Fibroblast of skin of right biceps (primary cell): ENCODE data around the gene USP9X.
"Not testable (repeated sequence)": the region's sequence is repeated elsewhere in the genome, so short reads cannot be mapped to it uniquely, and the experiment has no call there.

Experiments used
- DNase-seq: peaks from one replicate; pipeline ENCODE4 v3.0.0-alpha.2; 2013

The USP9X gene

DNA sequence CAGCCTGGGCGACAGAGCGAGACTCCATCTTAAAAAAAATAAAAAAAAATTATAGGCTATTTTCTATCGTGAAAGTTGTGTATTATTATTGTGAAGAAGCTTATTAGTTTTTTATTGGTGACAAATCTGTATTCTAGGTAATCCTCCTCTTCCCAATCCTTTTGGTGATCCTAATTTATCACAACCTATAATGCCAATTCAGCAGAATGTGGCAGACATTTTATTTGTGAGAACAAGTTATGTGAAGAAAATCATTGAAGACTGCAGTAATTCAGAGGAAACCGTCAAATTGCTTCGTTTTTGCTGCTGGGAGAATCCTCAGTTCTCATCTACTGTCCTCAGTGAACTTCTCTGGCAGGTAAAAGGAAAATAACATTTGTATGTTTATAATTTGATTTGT is 139.4 kb downstream of the USP9X start:
- DNase-seq: no peak

GRCh38 chrX:41233988-41234387 is 148.7 kb downstream of the USP9X start:
- no peak for DNase-seq

GRCh38 chrX:41234471-41234870 is 149.2 kb downstream of the USP9X start:
- not testable (repeated sequence) for DNase-seq

DNA sequence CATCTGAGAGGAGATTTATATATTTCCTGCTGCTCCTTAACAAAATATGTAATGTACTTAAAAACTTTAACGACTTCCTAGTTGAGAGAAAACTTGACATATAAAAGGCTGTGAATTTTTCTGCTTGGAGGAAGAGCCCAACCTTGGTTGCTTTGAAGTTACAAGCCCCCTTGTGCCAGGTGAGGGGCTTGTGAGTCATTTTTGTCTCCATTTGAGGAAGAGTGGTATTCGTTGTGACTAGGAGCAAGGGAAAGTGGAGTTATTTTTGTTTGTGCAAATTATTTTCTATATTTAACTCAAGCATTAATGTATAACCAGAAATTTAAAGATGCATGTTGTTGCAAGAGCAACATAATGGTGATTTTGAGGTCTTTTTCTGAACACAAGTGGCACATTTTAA is 149.7 kb downstream of the USP9X start:
- DNase-seq: no peak

- no peak for DNase-seq
Observed at GRCh38 chrX:41236629-41237028, 151.4 kb downstream of the USP9X start.

- DNase-seq: no peak
Observed at GRCh38 chrX:41240509-41240908, 155.3 kb downstream of the USP9X start.

DNA sequence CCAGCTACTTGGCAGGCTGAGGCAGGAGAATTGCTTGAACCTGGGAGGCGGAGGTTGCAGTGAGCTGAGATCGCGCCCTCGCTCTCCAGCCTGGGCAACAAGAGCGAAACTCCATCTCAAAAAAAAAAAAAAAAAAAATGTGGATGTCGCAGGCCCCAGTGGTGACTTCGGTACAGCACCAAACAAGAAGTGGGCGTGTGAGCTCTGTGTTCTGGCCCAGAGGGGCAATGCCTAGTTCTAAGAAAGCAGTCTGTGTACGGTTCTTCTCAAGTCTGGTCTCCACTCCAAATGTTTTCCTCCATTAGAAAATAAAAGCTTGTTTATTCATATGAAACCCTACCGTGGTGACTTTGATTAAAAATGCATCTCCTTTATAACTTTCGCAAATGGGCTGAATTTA is 156.7 kb downstream of the USP9X start:
- no peak for DNase-seq

GRCh38 chrX:41245641-41246040 is 160.4 kb downstream of the USP9X start:
- peak; percentile 12 for DNase-seq

- no peak for DNase-seq
Observed at GRCh38 chrX:41250867-41251266, 165.6 kb downstream of the USP9X start.

DNA sequence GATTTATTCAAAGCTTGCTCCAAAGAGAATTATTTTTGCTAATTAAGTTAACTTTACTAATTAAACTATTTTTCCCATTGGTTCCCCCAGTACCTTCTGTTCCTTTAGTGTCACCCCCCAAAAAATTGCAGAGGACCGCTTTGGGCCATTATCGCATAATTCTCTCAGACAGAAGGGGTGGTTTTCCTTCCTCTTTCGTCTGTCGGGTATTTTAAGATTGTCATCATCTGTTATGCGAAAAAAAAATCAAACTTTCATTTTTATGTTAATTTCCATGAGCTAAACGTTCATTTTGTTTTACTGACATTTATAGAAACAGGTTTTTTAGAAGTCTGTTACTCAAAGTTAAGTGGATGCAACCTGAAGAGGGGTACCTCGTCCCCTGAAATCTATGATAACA is 172.6 kb downstream of the USP9X start:
- no peak for DNase-seq

- DNase-seq: no peak
Observed at GRCh38 chrX:41258226-41258625, 173.0 kb downstream of the USP9X start.

- peak; percentile 19 for DNase-seq
Observed at GRCh38 chrX:41258871-41259270, 173.6 kb downstream of the USP9X start.

DNA sequence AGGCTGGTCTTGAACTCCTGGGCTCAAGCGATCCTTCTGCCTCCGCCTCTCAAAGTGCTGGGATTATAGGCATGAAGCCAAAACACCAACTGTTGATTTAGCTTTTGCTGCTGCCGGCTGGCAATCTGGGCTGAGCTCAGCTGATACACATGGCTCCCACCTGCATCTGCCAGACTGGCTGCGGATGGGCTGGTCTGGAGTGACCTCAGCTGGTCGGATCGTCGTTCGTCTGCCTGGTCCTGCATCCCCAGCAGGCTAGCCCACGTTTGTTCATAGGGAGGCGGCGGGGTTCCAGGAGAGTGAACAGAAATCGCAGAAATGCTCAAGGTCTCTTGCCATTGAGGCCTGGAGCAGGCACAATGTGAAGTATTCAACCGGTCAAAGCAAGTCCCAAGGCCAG is 174.3 kb downstream of the USP9X start:
- no peak for DNase-seq

DNA sequence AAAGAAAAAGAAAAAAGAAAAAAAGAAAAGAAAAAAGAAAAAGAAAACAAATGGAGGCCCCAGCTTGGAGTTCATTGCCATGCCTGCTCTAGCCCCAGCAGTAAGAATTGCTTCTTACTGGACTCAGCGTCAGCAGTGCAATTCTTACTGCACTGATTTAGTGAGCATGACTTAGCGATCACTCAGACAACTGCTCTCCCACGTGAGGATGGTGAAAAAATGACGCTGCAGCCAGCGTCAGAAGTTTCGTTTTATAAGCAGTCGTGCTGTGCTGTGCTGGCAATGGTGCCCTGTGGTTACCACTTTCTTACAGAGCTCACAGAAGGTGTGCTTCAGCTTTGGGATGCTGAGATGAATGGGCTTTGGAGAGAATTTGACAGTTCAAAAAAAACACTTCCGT is 180.4 kb downstream of the USP9X start:
- DNase-seq: peak; percentile 41

- peak; percentile 69 for DNase-seq
Observed at GRCh38 chrX:41273638-41274037, 188.4 kb downstream of the USP9X start.

GRCh38 chrX:41275661-41276609 is 190.7 kb downstream of the USP9X start:
- peak; percentile 60 for DNase-seq

DNA sequence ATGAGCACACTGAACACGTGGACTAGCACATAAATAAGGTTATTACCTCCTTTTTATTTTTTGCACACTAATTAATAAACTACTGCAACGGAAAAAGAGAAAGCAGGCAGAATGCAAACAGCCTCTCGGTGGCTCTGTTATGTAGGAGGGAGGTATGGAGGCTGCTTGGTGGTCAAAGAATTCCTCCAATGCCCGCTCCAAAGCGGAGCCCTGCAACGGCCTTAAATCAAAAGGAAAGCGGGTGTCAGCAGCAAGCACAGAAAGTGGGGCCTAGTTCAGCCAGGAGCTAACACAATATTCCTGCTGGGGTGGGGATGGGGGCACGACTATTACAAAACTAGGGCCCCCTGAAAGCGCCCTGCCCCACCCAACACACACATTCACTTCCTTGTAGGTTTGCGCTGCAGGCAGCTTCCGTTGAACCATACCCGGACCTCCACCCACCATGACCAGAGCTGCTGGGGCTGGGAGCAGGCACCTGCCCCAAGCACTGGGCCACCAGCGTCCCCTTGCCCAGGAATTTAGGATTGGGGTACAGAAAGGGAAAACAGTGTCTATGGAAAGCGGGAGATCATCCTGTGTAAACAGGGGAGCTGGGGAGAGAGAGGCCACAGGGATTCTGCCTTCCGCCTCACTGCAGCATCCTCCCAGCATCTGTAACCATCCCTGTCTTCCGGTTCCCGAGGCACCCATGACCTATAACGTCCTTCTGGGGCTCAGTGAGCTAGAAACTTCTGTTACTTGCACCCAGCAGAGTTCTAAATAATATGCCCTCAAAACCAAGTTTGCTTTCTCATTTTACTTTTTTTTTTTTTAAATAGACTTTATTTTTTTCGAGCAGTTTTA is 191.6 kb downstream of the USP9X start:
- no peak for DNase-seq

GRCh38 chrX:41282307-41282706 is 197.1 kb downstream of the USP9X start:
- not testable (repeated sequence) for DNase-seq

DNA sequence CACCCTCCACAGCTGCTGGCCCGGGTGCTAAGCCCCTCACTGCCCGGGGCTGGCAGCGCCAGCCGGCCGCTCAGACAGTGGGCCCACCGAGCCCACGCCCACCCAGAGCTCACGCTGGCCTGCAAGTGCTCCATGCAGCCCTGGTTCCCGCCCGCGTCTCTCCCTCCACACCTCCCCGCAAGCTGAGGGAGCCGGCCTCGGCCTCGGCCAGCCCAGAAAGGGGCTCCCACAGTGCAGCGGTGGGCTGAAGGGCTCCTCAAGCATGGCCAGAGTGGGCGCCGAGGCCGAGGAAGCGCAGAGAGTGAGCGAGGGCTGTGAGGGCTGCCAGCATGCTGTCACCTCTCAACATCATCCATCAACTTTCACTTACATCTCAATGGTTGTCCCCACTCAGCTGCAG is 200.7 kb downstream of the USP9X start:
- not testable (repeated sequence) for DNase-seq
